Left renal cortex interstitium (tissue), 4 donors: Measurements from ENCODE around the gene CLEC20A. TPM values are rescaled to one million over a fixed set of nuclear protein-coding genes. Genes with fewer than 3 reads are reported as not detected.
A peak's percentile ranks its signal among the peaks of the same experiment; 100 is the strongest.

Experiments
- DNase-seq, 4 donors: peaks; one replicate each; pipeline ENCODE4 v3.0.0-alpha.2; 2013; ENCODE audit warnings: low read depth in 4 of 4, low spot score in 2 of 4, missing footprints in 1 of 4
- polyA plus RNA-seq, 4 donors: library from polyadenylated mRNA; unstranded; fragments of 120-200 nt; gene quantifications; one replicate each; pipeline ENCODE4 v1.2.1, GENCODE V29; 2013; ENCODE audit not compliant: insufficient read length in 4 of 4

Gene CLEC20A
- polyA plus RNA-seq, 4 donors, result 0.19 to 0.42 (median 0.31) TPM

GRCh38 chr1:178501705-178502329, 5.1 kb upstream of the CLEC20A start:
- DNase-seq, result peak; percentile 23 to 57 (median 42)

DNA sequence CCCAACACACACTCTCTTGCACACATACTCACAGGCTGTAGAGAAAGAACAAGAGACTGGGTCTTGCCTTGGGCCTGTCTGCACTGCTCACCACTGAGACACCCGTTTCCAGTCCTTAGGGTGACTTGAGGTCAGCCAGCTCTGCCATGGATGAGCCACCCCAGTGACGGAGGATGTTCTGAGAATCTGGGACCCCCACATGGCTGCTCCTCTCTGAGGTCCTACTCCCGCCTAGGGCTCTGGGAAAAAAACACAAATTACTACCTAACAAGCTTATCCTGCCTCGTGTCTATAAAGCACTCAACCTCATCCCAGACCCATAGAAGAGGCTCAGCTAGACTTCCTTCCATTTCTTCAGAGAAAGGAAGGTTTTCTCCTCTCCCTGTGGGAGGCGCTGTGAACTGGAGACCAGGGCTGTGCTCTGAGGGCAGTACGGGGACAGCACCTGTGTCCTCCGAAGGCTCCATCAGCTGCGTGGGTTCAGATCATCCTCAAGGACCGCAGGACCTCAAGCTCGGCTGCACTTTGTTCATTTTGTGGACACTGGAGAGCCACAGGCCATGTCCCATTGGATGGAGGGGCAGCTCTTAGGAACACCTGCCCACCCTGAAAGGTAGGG, 4.3 kb upstream of the CLEC20A start:
- no peak for DNase-seq

GRCh38 chr1:178500091-178500770, 3.5 kb upstream of the CLEC20A start:
- DNase-seq, result no peak

- no peak for DNase-seq
Observed at GRCh38 chr1:178498896-178499675, 2.3 kb upstream of the CLEC20A start.

- no peak for DNase-seq
Observed at GRCh38 chr1:178497903-178498478, 1.2 kb upstream of the CLEC20A start.

DNA sequence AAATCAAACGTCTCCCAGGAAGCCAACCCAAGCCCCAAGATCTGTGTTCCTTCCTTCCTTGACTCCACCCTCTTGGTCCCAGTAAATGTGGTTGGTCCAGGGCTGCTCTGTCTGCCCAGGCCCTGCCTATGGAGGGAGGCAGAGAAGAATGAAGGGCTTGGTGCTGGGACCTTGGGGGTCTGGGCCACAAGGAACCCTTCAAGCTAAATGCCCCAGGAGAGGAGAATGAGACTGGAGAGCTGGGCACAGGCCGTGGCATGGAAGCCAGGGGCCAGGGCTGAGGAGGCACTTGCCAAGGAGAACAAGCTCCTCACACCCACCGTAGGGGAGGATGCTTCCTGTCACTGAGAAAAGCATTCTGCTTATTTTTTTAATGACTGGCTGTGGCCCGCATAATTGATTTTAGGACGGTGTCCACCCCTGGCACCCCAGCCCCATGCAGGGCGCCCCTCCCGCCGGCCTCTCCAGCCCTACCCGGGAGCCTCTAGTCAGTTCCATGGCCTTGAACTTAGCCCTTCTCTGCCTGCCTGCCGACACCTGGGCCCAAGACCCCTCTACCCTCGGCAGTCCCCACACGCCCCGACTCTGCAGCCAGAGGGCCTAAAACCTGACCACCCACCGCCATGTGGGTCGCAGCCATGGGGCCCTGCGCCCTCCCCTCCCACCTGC, 889 bp downstream of the CLEC20A start:
- no peak for DNase-seq

GRCh38 chr1:178495158-178495557, 1.6 kb downstream of the CLEC20A start:
- DNase-seq, result no peak

DNA sequence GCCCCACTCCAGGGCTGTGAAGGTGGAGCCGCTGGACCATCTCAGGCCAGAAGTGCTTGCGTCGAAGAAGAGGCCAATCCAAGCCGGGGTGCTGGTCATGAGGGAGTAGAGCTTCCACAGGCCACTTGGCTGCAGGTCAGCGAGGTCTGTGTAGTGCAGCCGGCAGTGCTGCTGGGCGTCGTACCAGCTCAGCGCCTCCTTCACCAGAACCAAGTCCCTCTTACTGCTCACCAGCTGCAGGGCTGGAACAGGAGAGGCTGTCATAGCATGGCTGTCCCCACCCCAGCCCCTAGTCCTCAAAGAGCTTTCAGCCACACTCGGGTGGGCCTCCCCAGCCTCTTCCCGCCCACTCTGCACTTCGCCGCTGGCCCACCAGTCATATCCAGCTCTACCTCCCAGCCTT, 2.2 kb downstream of the CLEC20A start:
- DNase-seq, result no peak

- no peak for DNase-seq
Observed at GRCh38 chr1:178493301-178493741, 3.4 kb downstream of the CLEC20A start.

DNA sequence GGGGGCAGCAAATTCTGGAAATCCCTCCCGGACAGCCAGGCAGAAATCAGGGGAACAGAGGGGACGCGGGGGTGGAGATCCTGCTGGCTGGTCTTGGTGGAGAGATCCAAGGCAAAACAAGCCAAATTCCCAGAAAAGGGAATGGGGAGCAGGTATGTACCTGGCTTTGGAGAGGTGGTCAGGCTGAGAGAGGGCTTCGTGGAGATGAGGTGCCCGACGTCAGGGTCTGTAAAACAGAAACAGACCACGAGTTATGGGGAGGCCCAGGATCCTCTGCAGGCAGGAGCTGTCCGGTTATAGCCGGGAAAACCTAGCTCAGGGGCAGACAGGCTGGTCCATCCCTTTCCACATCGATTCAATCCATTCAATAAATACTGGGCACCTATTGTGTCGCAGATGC, 4.4 kb downstream of the CLEC20A start:
- no peak for DNase-seq

DNA sequence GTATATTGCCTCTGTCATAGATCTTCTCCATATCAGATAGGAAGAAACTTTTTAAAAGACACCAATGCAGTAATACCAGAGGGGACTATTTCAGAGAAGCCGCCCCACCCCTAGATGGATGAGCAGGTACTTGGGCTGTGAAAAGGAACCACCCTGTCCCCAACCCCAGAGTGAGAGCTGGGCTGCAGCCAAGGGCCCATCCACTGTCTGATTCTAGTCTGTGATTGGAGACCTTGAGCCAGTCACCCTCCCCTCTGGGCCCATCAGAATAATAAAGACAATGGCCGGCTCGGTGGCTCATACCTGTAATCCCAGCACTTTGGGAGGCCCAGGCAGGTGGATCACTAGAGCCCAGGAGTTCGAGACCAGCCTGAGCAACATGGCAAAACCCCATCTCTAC, 5.0 kb downstream of the CLEC20A start:
- no peak for DNase-seq

- DNase-seq, result no peak
Observed at GRCh38 chr1:178490967-178491366, 5.8 kb downstream of the CLEC20A start.

GRCh38 chr1:178490136-178490535, 6.6 kb downstream of the CLEC20A start:
- DNase-seq, result no peak

DNA sequence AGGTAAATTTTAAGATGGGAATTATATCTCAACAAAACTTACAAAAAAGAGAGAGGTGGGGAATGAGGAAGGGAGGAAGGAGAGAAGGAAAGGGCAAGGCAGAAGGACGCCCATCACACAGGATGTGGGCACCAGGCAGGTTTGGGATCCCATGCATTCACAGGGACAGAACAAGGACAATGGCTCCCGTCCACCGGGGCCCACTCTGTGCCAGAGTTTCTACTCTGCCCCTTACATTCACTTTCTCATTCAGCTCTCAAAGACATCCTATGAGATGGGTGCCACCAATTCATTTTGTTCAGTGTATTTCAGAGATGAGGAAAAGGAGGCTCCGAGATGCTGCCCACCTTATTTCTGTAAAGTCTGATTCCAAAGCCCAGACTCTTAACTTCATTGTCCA, 7.4 kb downstream of the CLEC20A start:
- DNase-seq, result no peak

- no peak for DNase-seq
Observed at GRCh38 chr1:178488393-178488792, 8.4 kb downstream of the CLEC20A start.

DNA sequence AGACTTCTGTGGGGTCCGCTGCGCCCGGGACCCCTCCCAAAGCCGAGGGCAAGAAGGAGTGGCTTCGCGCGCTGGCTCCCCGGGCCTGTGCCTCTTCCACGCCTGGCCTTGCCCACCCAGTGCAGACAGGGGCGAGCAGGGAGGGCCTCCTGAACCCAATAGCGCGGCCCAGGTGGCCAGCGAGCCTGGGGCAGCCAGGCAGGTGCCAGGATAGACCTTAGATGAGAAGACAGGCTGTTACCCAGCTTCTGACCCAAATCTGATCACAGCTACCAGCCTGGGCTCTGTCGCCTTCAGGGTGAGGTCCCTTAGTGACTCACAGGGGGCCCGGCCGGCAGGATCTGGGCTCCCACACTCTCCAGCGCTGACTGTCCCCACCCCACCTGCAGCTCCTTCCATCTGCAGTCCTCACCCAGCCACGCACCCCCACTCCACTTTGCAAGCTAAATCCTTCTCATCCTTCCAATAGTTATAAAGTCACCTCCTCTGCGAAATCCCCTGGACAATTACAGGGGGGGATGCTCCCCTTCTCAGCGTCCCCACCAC, 9.6 kb downstream of the CLEC20A start:
- no peak for DNase-seq

- no peak for DNase-seq
Observed at GRCh38 chr1:178486100-178487069, 10.4 kb downstream of the CLEC20A start.

- DNase-seq, result no peak
Observed at GRCh38 chr1:178485541-178485981, 11.2 kb downstream of the CLEC20A start.
